HUES6 (cell line): ENCODE measurements around the gene WFDC2.

ENCODE experiments used
- H3K27ac ChIP-seq: 2 replicates; pipeline ENCODE4 v1.7.0; 2013; ENCODE audit warnings: low read depth, mild to moderate bottlenecking, low read length, inconsistent platforms
- H3K27me3 ChIP-seq: 2 replicates; pipeline ENCODE4 v1.6.1; 2013; ENCODE audit warnings: low read length; ENCODE audit not compliant: control insufficient read depth, insufficient read depth
- H3K36me3 ChIP-seq: 2 replicates; pipeline ENCODE4 v1.6.1; 2013; ENCODE audit warnings: low read length; ENCODE audit not compliant: control insufficient read depth, insufficient read depth
- H3K4me1 ChIP-seq: 2 replicates; pipeline ENCODE4 v1.6.1; 2013; ENCODE audit warnings: low read length; ENCODE audit not compliant: control insufficient read depth, insufficient read depth
- H3K4me3 ChIP-seq: 2 replicates; pipeline ENCODE4 v1.5.1; 2013; ENCODE audit warnings: low read depth, low read length
- H3K9ac ChIP-seq: one replicate; pipeline ENCODE4 v1.6.1; 2013; ENCODE audit warnings: mild to moderate bottlenecking, low read length
- H3K9me3 ChIP-seq: 2 replicates; pipeline ENCODE4 v1.6.1; 2013; ENCODE audit warnings: low read depth, low read length; ENCODE audit not compliant: control insufficient read depth, insufficient read depth

The WFDC2 gene

GRCh38 chr20:45518282-45518681 is 48.7 kb downstream of the WFDC2 start:
- Histone ChIP-seq H3K9me3 (no peaks in the 10 kb centered on the region), H3K4me3 (no peak overlapping the region), H3K27me3 (peaks cover 22% of the 10 kb centered on the region)

GRCh38 chr20:45523821-45524220 is 54.3 kb downstream of the WFDC2 start:
- H3K27me3 ChIP-seq = peaks cover 45% of the 10 kb centered on the region

More at GRCh38 chr20:45518282-45518681, 48.7 kb downstream of the WFDC2 start:
- Histone ChIP-seq H3K4me1 (no peaks in the 10 kb centered on the region), H3K27ac (no peak overlapping the region), H3K9ac (no peak overlapping the region), H3K36me3 (no peaks in the 10 kb centered on the region)

GRCh38 chr20:45527294-45527693 is 57.7 kb downstream of the WFDC2 start:
- H3K27me3 ChIP-seq = peaks cover 39% of the 10 kb centered on the region
- no peaks in the 10 kb centered on the region for H3K4me1 ChIP-seq
- H3K27ac ChIP-seq = no peak overlapping the region
- no peaks in the 10 kb centered on the region for H3K36me3 ChIP-seq
- H3K9ac ChIP-seq = no peak overlapping the region
- no peaks in the 10 kb centered on the region for H3K9me3 ChIP-seq
- no peak overlapping the region for H3K4me3 ChIP-seq

More at GRCh38 chr20:45523821-45524220, 54.3 kb downstream of the WFDC2 start:
- Histone ChIP-seq H3K27ac (no peak overlapping the region), H3K9me3 (no peaks in the 10 kb centered on the region), H3K36me3 (no peaks in the 10 kb centered on the region), H3K9ac (no peak overlapping the region), H3K4me3 (no peak overlapping the region), H3K4me1 (no peaks in the 10 kb centered on the region)
